CD14-positive monocyte (primary cell): ENCODE measurements around the gene SCYGR3. TPM values are rescaled to one million over a fixed set of nuclear protein-coding genes. Genes with fewer than 3 reads are reported as not detected.

Experiments used
- DNase-seq, 3 donors: peaks; one replicate each; pipeline ENCODE4 v3.0.0-alpha.2; 2011 to 2022
- H2AFZ ChIP-seq: 2 replicates; pipeline ENCODE4 v1.6.0; 2012; ENCODE audit warnings: mild to moderate bottlenecking, low read depth, low read length, inconsistent platforms; ENCODE audit not compliant: insufficient read depth, poor library complexity, severe bottlenecking
- H3K27ac ChIP-seq, 2 donors: 1 replicate in 1 of 2; 2 replicates in 1 of 2; pipeline ENCODE4 v1.5.1; 2012 to 2013; ENCODE audit warnings: low read length in 2 of 2, control low read depth in 1 of 2, inconsistent platforms in 1 of 2, low read depth in 1 of 2, mild to moderate bottlenecking in 1 of 2
- H3K27me3 ChIP-seq, 2 donors: one replicate each; pipeline versions ENCODE4 v1.6.0 to v1.6.1; 2011 to 2013; ENCODE audit warnings: low read length in 2 of 2; ENCODE audit not compliant: control insufficient read depth in 2 of 2, insufficient read depth in 2 of 2
- H3K36me3 ChIP-seq, 2 donors: replicated peaks in 1 of 2; 1 replicate in 1 of 2; 2 replicates in 1 of 2; pipeline versions ENCODE4 v1.5.1 to v1.6.1; 2012 to 2013; ENCODE audit warnings: low read length in 2 of 2, control low read depth in 1 of 2, inconsistent platforms in 1 of 2, mild to moderate bottlenecking in 1 of 2; ENCODE audit not compliant: insufficient read depth in 2 of 2, control insufficient read depth in 1 of 2
- H3K4me1 ChIP-seq, 2 donors: 1 replicate in 1 of 2; 2 replicates in 1 of 2; pipeline versions ENCODE4 v1.5.1 to v1.6.1; 2012 to 2013; ENCODE audit warnings: low read length in 2 of 2, control low read depth in 1 of 2, inconsistent platforms in 1 of 2, mild to moderate bottlenecking in 1 of 2, moderate library complexity in 1 of 2; ENCODE audit not compliant: insufficient read depth in 2 of 2, control insufficient read depth in 1 of 2
- H3K4me2 ChIP-seq: replicated peaks from 2 replicates; pipeline ENCODE3; 2012; ENCODE audit warnings: low read length, moderate library complexity, mild to moderate bottlenecking; ENCODE audit not compliant: poor library complexity, severe bottlenecking; ENCODE audit errors: extremely low read depth
- H3K4me3 ChIP-seq, 3 experiments: fragments of 200-600 bp in 1 of 3; sonication (generic) in 1 of 3; replicated peaks in 1 of 3; 1 replicate in 2 of 3; 2 replicates in 1 of 3; pipeline ENCODE4 v1.5.1; 2011 to 2013; ENCODE audit warnings: low read length in 3 of 3, mild to moderate bottlenecking in 3 of 3, control low read depth in 2 of 3, low read depth in 2 of 3, inconsistent platforms in 1 of 3, moderate library complexity in 1 of 3
- H3K79me2 ChIP-seq: 2 replicates; pipeline ENCODE4 v1.6.0; 2012; ENCODE audit warnings: mild to moderate bottlenecking, control low read depth, inconsistent platforms, low read length, moderate library complexity; ENCODE audit not compliant: insufficient read depth
- H3K9ac ChIP-seq: 2 replicates; pipeline ENCODE4 v1.6.0; 2017; ENCODE audit warnings: low read length, mild to moderate bottlenecking; ENCODE audit not compliant: insufficient read depth, poor library complexity, severe bottlenecking
- H3K9me3 ChIP-seq, 2 donors: replicated peaks in 1 of 2; 1 replicate in 1 of 2; 2 replicates in 1 of 2; pipeline versions ENCODE4 v1.5.1 to v1.6.1; 2012 to 2013; ENCODE audit warnings: low read length in 2 of 2, control low read depth in 1 of 2; ENCODE audit not compliant: control insufficient read depth in 1 of 2, insufficient read depth in 1 of 2
- H4K20me1 ChIP-seq: 2 replicates; pipeline ENCODE4 v1.6.0; 2012; ENCODE audit warnings: mild to moderate bottlenecking, low read length, control low read depth, moderate library complexity; ENCODE audit not compliant: insufficient read depth
- H3K27ac Mint-ChIP-seq, 7 donors: one replicate each; pipeline ENCODE4 v1.8.0; 2020; ENCODE audit warnings: mild to moderate bottlenecking in 7 of 7, mixed read lengths in 7 of 7, moderate library complexity in 6 of 7, inconsistent platforms in 2 of 7
- H3K27me3 Mint-ChIP-seq, 3 donors: one replicate each; pipeline ENCODE4 v1.8.0; 2021 to 2022; ENCODE audit warnings: low read depth in 3 of 3, mild to moderate bottlenecking in 3 of 3, mixed read lengths in 3 of 3, moderate library complexity in 3 of 3, inconsistent platforms in 1 of 3
- H3K36me3 Mint-ChIP-seq, 2 donors: one replicate each; pipeline ENCODE4 v1.8.0; 2020; ENCODE audit warnings: mixed read lengths in 2 of 2, inconsistent platforms in 1 of 2, mild to moderate bottlenecking in 1 of 2
- H3K4me1 Mint-ChIP-seq: one replicate; pipeline ENCODE4 v1.8.0; 2020; ENCODE audit warnings: mild to moderate bottlenecking, mixed read lengths
- H3K4me3 Mint-ChIP-seq, 2 donors: one replicate each; pipeline ENCODE4 v1.8.0; 2020; ENCODE audit warnings: mild to moderate bottlenecking in 2 of 2, mixed read lengths in 2 of 2, moderate library complexity in 1 of 2
- H3K9me3 Mint-ChIP-seq, 7 donors: one replicate each; pipeline ENCODE4 v1.8.0; 2020 to 2022; ENCODE audit warnings: mixed read lengths in 7 of 7, mild to moderate bottlenecking in 6 of 7, moderate library complexity in 6 of 7, inconsistent platforms in 2 of 7
- WGBS: methylation state at CpG from one replicate; pipeline ENCODE4 v1.1.5; 2013; ENCODE audit warnings: missing lambda C conversion rate; ENCODE audit not compliant: insufficient coverage; 5-methylcytosine and 5-hydroxymethylcytosine counted together
- intact Hi-C, 2 donors: fragments of 100-400 bp; cut with micrococcal nuclease; formaldehyde crosslinking; loops; one replicate each; pipeline versions ENCODE4 v1.15.0 to v1.15.1; 2023
- polyA plus RNA-seq, 3 donors: library from polyadenylated mRNA; depleted of rRNA in 1 of 3; unstranded in 2 of 3; stranded (reverse) in 1 of 3; fragments of 300-500 nt in 2 of 3; fragments of >200 nt in 1 of 3; fragmentation: Illumina TruSeq in 2 of 3; gene quantifications; 1 replicate in 2 of 3; 2 replicates in 1 of 3; pipeline ENCODE4 v1.2.3, GENCODE V29; 2012 to 2021
- TF ChIP-seq, protein P1 (sequence below): fragments of 200-600 bp; IDR thresholded peaks from one replicate; pipeline ENCODE4 v1.8.0; 2022; ENCODE audit warnings: antibody characterized with exemption, mild to moderate bottlenecking

SCYGR3 gene
- polyA plus RNA-seq, 3 donors = not detected

DNA sequence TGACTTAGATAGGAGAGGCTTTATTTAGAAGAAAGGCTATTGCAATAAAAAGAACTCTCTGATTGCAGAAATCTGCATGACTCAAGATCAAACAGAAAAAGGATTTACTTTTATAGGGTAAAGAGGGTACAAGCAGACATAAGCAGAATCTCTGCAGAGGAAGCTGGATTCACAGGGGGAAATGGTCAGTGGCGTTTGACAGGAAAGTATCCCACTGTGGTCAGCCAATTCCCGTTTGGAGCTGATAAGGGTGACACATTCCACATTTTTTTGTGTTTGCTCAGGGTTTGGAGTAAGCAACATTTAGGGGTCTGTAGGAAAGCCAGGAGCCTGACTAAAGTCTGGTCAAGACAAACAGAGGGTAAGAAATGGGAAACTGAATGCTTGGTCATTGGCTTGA lies 28.0 kb upstream of the SCYGR3 start:
- no peaks in the 10 kb centered on the region for H3K36me3 Mint-ChIP-seq
- Histone ChIP-seq H2AFZ (no peak overlapping the region), H3K79me2 (no peaks in the 10 kb centered on the region), H3K27me3 (no peaks in the 10 kb centered on the region), H3K36me3 (no peaks in the 10 kb centered on the region), H3K4me3 (no peak overlapping the region), H3K4me2 (no peak overlapping the region), H3K9ac (no peak overlapping the region), H3K9me3 (no peaks in the 10 kb centered on the region), H3K4me1 (no peaks in the 10 kb centered on the region), H3K27ac (no peak overlapping the region), H4K20me1 (no peaks in the 10 kb centered on the region)
- WGBS = 0% methylated on average over 1 of the region's 2 CpGs
- H3K27me3 Mint-ChIP-seq = peaks cover 5 to 11% (median 8%) of the 10 kb centered on the region in 3 donors
- TF ChIP-seq, protein P1, sequence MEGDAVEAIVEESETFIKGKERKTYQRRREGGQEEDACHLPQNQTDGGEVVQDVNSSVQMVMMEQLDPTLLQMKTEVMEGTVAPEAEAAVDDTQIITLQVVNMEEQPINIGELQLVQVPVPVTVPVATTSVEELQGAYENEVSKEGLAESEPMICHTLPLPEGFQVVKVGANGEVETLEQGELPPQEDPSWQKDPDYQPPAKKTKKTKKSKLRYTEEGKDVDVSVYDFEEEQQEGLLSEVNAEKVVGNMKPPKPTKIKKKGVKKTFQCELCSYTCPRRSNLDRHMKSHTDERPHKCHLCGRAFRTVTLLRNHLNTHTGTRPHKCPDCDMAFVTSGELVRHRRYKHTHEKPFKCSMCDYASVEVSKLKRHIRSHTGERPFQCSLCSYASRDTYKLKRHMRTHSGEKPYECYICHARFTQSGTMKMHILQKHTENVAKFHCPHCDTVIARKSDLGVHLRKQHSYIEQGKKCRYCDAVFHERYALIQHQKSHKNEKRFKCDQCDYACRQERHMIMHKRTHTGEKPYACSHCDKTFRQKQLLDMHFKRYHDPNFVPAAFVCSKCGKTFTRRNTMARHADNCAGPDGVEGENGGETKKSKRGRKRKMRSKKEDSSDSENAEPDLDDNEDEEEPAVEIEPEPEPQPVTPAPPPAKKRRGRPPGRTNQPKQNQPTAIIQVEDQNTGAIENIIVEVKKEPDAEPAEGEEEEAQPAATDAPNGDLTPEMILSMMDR = no peak
- no peak for DNase-seq
- intact Hi-C loops = no loop called here
- no peaks in the 10 kb centered on the region for H3K4me1 Mint-ChIP-seq
- H3K4me3 Mint-ChIP-seq = no peak overlapping the region
- H3K9me3 Mint-ChIP-seq = no peaks in the 10 kb centered on the region
- H3K27ac Mint-ChIP-seq = no peak overlapping the region

DNA sequence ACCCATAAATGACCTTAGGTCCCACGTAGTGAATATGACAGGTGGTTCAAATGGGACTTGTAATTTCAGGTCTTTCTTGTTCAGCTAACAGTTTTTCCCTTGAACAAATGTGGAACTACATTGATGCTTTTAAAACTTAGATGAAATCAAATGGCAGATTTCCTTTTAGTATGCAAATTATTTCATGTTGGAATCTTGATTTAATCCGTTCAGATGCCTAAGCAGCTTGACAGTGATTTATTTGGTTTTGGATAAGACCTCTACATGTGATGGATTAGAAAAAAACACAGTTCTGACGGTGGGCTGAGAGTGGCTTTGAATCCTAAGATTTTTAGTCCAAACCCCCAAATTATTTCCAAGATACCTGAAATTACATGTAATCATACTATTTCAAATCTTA lies 19.6 kb upstream of the SCYGR3 start:
- no peaks in the 10 kb centered on the region for H3K36me3 ChIP-seq
- WGBS = 60% methylated on average over 2 of the region's 3 CpGs
- peaks cover 4 to 15% (median 6%) of the 10 kb centered on the region in 3 donors for H3K27me3 Mint-ChIP-seq
- H3K4me1 Mint-ChIP-seq = no peaks in the 10 kb centered on the region
- H3K9ac ChIP-seq = no peak overlapping the region
- peaks cover 3 to 5% of the 10 kb centered on the region in 2 donors for H3K27me3 ChIP-seq
- no peak overlapping the region for H3K4me2 ChIP-seq
- no peak overlapping the region for H2AFZ ChIP-seq
- H3K27ac ChIP-seq = no peak overlapping the region
- DNase-seq = no peak
- H3K79me2 ChIP-seq = no peaks in the 10 kb centered on the region
- H3K9me3 ChIP-seq = no peaks in the 10 kb centered on the region
- no peak overlapping the region for H3K4me3 ChIP-seq
- no peaks in the 10 kb centered on the region for H3K36me3 Mint-ChIP-seq
- H3K9me3 Mint-ChIP-seq = no peaks in the 10 kb centered on the region
- H4K20me1 ChIP-seq = no peaks in the 10 kb centered on the region
- intact Hi-C loops = no loop called here
- H3K4me1 ChIP-seq = no peaks in the 10 kb centered on the region
- H3K4me3 Mint-ChIP-seq = no peak overlapping the region
- TF ChIP-seq, protein P1 = no peak
- H3K27ac Mint-ChIP-seq = no peak overlapping the region
